Immature natural killer cell (primary cell): ENCODE data around the gene LRRC8A. TPM values are rescaled to one million over a fixed set of nuclear protein-coding genes. Genes with fewer than 3 reads are reported as not detected.

Experiments
- DNase-seq, 3 donors: peaks; one replicate each; pipeline ENCODE4 v3.0.0; 2022; ENCODE audit warnings: mixed read lengths in 1 of 3
- H3K27ac Mint-ChIP-seq, 6 donors: one replicate each; pipeline ENCODE4 v1.8.0; 2020; ENCODE audit warnings: mixed read lengths in 6 of 6, mild to moderate bottlenecking in 5 of 6, inconsistent platforms in 4 of 6, moderate library complexity in 3 of 6
- H3K27me3 Mint-ChIP-seq, 3 donors: one replicate each; pipeline ENCODE4 v1.8.0; 2020 to 2021; ENCODE audit warnings: low read depth in 3 of 3, mild to moderate bottlenecking in 3 of 3, mixed read lengths in 3 of 3, moderate library complexity in 3 of 3, inconsistent platforms in 1 of 3
- H3K36me3 Mint-ChIP-seq, 3 donors: one replicate each; pipeline ENCODE4 v1.8.0; 2020; ENCODE audit warnings: mixed read lengths in 3 of 3, inconsistent platforms in 2 of 3, mild to moderate bottlenecking in 2 of 3
- H3K4me1 Mint-ChIP-seq, 2 donors: one replicate each; pipeline ENCODE4 v1.8.0; 2020; ENCODE audit warnings: inconsistent platforms in 2 of 2, mild to moderate bottlenecking in 2 of 2, mixed read lengths in 2 of 2, moderate library complexity in 1 of 2
- H3K4me3 Mint-ChIP-seq, 5 donors: one replicate each; pipeline ENCODE4 v1.8.0; 2020; ENCODE audit warnings: mild to moderate bottlenecking in 5 of 5, mixed read lengths in 5 of 5, inconsistent platforms in 3 of 5, moderate library complexity in 3 of 5
- H3K9me3 Mint-ChIP-seq, 6 donors: one replicate each; pipeline ENCODE4 v1.8.0; 2020; ENCODE audit warnings: mild to moderate bottlenecking in 6 of 6, mixed read lengths in 6 of 6, inconsistent platforms in 4 of 6, moderate library complexity in 3 of 6
- polyA plus RNA-seq, 3 donors: library from polyadenylated mRNA; unstranded; fragments of 300-500 nt; fragmentation: Illumina TruSeq; gene quantifications; one replicate each; pipeline ENCODE4 v1.2.3, GENCODE V29; 2021

The LRRC8A gene
- polyA plus RNA-seq, 3 donors from 2014 or later = 29.3 to 98.2 (median 34.6) TPM

- Mint-ChIP-seq H3K4me1 (peaks cover 76 to 79% of the 10 kb centered on the region in 2 donors), H3K27ac (peak overlapping the region; percentile 73 to 88 (median 83)), H3K4me3 (peak overlapping the region in 4 of 5 donors; percentile 46 to 99 (median 68)), H3K36me3 (peaks cover 3 to 15% (median 5%) of the 10 kb centered on the region in 3 donors), H3K9me3 (no peaks in the 10 kb centered on the region), H3K27me3 (peaks cover 7 to 8% (median 8%) of the 10 kb centered on the region in 3 donors)
- no peak for DNase-seq
These were observed 3.4 kb downstream of the LRRC8A start for GRCh38 chr9:128885376-128885775.

DNA sequence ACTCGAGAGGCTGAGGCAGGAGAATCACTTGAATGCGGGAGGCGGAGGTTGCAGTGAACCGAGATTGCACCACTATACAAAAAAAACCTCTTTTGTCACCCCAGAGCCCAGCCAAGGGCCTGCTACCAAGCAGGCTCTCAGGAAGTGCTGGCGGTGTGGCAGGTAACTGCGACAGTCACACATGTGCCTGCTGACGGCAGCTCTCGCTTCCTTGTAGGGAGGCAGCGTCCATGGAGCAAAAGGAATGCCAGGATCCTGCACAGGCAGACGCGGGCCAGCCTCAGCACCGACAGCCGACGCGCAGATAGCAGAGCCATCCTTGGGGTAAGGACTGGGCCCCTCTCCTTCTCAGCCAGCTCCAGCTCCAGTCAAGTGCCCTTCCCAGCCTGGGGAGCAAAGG, 3.9 kb downstream of the LRRC8A start:
- Mint-ChIP-seq H3K27ac (peak overlapping the region; percentile 58 to 88 (median 83)), H3K4me1 (peaks cover 72 to 75% of the 10 kb centered on the region in 2 donors), H3K36me3 (peaks cover 3 to 18% (median 5%) of the 10 kb centered on the region in 3 donors), H3K4me3 (peak overlapping the region in 2 of 5 donors; percentile 50 to 65), H3K9me3 (no peaks in the 10 kb centered on the region), H3K27me3 (peaks cover 6 to 7% (median 6%) of the 10 kb centered on the region in 3 donors)
- DNase-seq = no peak

DNA sequence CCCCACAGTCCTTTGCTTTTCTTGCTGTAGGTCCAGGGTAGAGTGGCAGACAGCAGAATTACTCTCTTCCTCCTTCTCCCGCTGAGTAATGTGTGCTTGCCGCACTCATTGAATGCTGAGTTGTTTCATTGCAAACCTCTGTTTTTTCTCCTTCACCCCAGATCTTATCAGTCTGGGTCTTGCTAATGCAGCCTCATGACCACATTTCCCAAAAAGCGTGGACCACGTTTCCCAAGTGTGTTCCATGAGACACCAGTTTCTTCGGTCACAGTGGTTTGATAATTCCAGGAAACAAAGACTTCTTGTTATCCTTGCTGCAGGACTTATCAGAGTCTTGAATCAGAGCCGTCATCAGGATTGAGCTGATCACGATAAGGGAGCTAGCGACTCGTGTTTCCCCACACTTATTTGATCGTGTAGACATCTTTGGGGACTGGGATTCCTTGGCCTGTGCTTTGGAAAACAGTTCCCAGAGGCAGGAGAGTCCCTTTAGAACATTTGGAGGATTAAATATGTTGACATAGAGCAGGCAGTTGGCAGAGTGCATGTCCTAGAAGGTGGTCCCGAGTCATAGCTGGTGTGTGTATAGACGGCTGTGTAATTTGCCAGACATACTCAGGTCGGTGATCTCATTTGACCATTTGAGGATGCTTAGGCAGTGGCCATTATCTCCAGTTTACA, 4.4 kb downstream of the LRRC8A start:
- peak overlapping the region; percentile 39 to 88 (median 73) for H3K27ac Mint-ChIP-seq
- H3K4me3 Mint-ChIP-seq = peak overlapping the region in 2 of 5 donors; percentile 50 to 65
- peaks cover 3 to 18% (median 5%) of the 10 kb centered on the region in 3 donors for H3K36me3 Mint-ChIP-seq
- DNase-seq = no peak
- no peaks in the 10 kb centered on the region for H3K9me3 Mint-ChIP-seq
- H3K27me3 Mint-ChIP-seq = peaks cover 6 to 7% (median 6%) of the 10 kb centered on the region in 3 donors
- peaks cover 70% of the 10 kb centered on the region in 2 donors for H3K4me1 Mint-ChIP-seq

- peak overlapping the region in 1 of 5 donors; percentile 1 for H3K4me3 Mint-ChIP-seq
- peaks cover 2 to 4% (median 3%) of the 10 kb centered on the region in 3 donors for H3K27me3 Mint-ChIP-seq
- H3K27ac Mint-ChIP-seq = peak overlapping the region in 2 of 6 donors; percentile 39 to 58
- peaks cover 5 to 18% (median 6%) of the 10 kb centered on the region in 3 donors for H3K36me3 Mint-ChIP-seq
- H3K4me1 Mint-ChIP-seq = peaks cover 70 to 71% of the 10 kb centered on the region in 2 donors
- no peaks in the 10 kb centered on the region for H3K9me3 Mint-ChIP-seq
- DNase-seq = no peak
These were observed 5.1 kb downstream of the LRRC8A start for GRCh38 chr9:128887049-128887448.

- H3K36me3 Mint-ChIP-seq = peaks cover 5 to 18% (median 6%) of the 10 kb centered on the region in 3 donors
- DNase-seq = no peak
- H3K9me3 Mint-ChIP-seq = no peaks in the 10 kb centered on the region
- H3K27me3 Mint-ChIP-seq = peaks cover 0 to under 1% (median 0%) of the 10 kb centered on the region in 3 donors
- H3K27ac Mint-ChIP-seq = peak overlapping the region in 5 of 6 donors; percentile 30 to 71 (median 66)
- no peak overlapping the region for H3K4me3 Mint-ChIP-seq
- peaks cover 71 to 77% of the 10 kb centered on the region in 2 donors for H3K4me1 Mint-ChIP-seq
These were observed 6.0 kb downstream of the LRRC8A start for GRCh38 chr9:128887914-128888350.

GRCh38 chr9:128891321-128892220, 9.6 kb downstream of the LRRC8A start:
- Mint-ChIP-seq H3K27ac (peak overlapping the region; percentile 83 to 93 (median 90)), H3K36me3 (peaks cover 10 to 20% (median 20%) of the 10 kb centered on the region in 3 donors), H3K27me3 (peaks cover 0 to 6% (median 2%) of the 10 kb centered on the region in 3 donors), H3K9me3 (no peaks in the 10 kb centered on the region), H3K4me3 (peak overlapping the region; percentile 40 to 67 (median 57)), H3K4me1 (peaks cover 64 to 73% of the 10 kb centered on the region in 2 donors)
- DNase-seq = no peak

DNA sequence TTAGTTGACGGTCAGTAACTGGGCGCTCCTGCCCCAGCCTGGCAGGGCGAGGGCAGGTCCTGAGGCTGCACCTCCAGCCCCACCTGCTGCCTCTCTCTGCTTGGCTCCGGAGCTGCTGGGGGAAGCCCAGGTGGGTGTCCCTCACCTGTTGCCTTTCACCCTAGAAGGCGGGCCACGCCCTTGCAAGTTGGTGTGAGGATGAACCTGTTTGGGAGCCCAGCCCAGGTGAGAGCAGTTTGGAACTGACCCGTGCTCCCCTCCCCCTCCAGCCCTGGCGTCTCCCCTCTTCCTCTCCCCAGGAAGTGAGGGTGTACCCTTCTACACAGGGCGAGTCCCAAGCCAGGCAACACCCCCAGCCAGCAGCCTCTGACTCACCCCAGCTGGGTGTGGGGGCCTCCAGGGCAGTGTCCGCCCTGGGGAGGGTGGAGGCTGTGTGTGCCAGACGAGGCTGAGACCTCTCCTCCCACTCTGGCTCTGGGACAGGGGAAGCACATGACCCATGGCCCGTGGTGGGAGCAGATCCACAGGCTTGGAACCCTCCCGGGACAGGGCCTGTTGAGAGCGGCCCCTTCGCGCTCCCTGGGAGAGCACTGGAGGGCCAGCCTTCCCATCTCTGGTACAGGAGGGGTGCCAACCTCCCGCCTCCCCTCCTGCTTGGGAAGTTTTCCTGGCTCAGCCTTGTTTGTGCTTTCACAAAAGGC, 10.4 kb downstream of the LRRC8A start:
- Mint-ChIP-seq H3K36me3 (peaks cover 10 to 24% (median 22%) of the 10 kb centered on the region in 3 donors), H3K4me1 (peaks cover 65 to 76% of the 10 kb centered on the region in 2 donors), H3K9me3 (no peaks in the 10 kb centered on the region), H3K27ac (peak overlapping the region; percentile 83 to 95 (median 92)), H3K4me3 (peak overlapping the region; percentile 26 to 74 (median 62)), H3K27me3 (peaks cover 0 to 6% (median 2%) of the 10 kb centered on the region in 3 donors)
- DNase-seq = peak; percentile 46 to 52 (median 49)

DNA sequence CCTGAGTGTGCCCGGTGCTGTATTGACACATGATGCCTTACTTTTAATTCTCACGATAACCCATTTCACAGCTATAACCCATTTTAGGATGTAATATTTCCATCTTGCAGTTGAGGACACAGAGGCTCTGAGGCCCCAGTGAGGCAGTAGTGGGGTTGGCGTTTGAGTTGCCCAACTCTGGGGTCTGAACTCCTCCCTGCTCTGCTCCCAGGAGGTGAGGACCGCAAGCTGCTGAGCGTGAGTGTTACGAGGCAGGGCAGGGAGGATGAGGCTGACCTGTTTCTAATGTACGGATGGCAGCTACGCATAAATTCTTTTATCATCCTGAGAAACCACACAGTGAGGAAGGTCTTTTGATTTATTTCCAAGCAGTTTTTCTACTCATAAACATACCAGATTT, 11.4 kb downstream of the LRRC8A start:
- H3K36me3 Mint-ChIP-seq = peaks cover 10 to 28% (median 22%) of the 10 kb centered on the region in 3 donors
- H3K4me1 Mint-ChIP-seq = peaks cover 64 to 76% of the 10 kb centered on the region in 2 donors
- no peaks in the 10 kb centered on the region for H3K9me3 Mint-ChIP-seq

DNA sequence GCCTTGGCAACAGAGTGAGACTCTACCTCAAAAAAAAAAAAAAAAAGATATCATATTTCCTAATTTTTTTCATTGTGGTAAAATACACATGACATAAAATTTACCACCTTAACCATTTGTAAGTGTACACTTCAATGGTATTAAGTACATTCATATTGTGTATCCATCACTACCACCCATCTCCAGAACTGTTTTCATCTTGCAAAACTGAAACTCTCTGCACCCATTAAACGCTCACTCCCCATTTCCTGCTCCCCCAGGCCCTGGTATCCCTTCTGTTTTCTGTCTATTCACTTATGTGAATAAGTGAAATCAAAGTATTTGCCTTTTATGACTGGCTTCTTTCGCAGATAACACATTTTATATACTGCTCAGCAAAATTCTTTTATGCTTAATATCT, 12.8 kb downstream of the LRRC8A start:
- peaks cover 69 to 81% of the 10 kb centered on the region in 2 donors for H3K4me1 Mint-ChIP-seq
- peak overlapping the region; percentile 78 to 91 (median 86) for H3K27ac Mint-ChIP-seq
- H3K27me3 Mint-ChIP-seq = peaks cover 2 to 10% (median 4%) of the 10 kb centered on the region in 3 donors
- peak in 2 of 3 donors; percentile 35 to 43 for DNase-seq
- H3K36me3 Mint-ChIP-seq = peaks cover 10 to 35% (median 20%) of the 10 kb centered on the region in 3 donors
- H3K4me3 Mint-ChIP-seq = peak overlapping the region; percentile 31 to 72 (median 61)
- no peaks in the 10 kb centered on the region for H3K9me3 Mint-ChIP-seq

More for the DNA sequence above, 11.4 kb downstream of the LRRC8A start:
- Mint-ChIP-seq H3K27me3 (peaks cover 0 to 6% (median 2%) of the 10 kb centered on the region in 3 donors), H3K27ac (peak overlapping the region; percentile 83 to 95 (median 92)), H3K4me3 (peak overlapping the region; percentile 44 to 76 (median 74))
- DNase-seq = no peak

- H3K27ac Mint-ChIP-seq = peak overlapping the region; percentile 78 to 91 (median 86)
- peaks cover 77 to 87% of the 10 kb centered on the region in 2 donors for H3K4me1 Mint-ChIP-seq
- DNase-seq = no peak
- H3K36me3 Mint-ChIP-seq = peaks cover 10 to 36% (median 17%) of the 10 kb centered on the region in 3 donors
- H3K27me3 Mint-ChIP-seq = peaks cover 2 to 10% (median 4%) of the 10 kb centered on the region in 3 donors
- H3K4me3 Mint-ChIP-seq = peak overlapping the region in 4 of 5 donors; percentile 33 to 72 (median 62)
- no peaks in the 10 kb centered on the region for H3K9me3 Mint-ChIP-seq
These were observed 13.6 kb downstream of the LRRC8A start for GRCh38 chr9:128895556-128895955.

DNA sequence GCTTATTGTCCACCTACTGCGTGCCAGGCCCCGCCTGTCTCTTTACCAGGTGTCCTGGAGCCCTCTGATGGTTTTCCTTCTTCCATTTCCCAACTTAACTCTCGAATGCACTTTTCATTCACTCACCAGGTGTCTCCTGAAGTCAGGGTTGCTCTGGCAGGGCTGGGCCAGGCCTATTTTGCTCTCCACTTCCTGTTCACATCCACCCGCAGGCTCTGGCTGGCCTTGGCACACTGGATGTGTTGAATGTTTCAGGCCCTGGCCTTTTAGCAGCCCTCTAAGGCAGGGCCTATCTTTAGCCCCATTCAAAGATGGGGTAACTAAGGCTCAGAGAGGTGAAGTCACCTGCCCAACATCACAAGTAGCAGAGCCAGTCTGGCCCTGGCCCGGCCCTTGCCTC, 16.4 kb downstream of the LRRC8A start:
- Mint-ChIP-seq H3K4me1 (peaks cover 86 to 91% of the 10 kb centered on the region in 2 donors), H3K4me3 (peak overlapping the region; percentile 57 to 79 (median 73)), H3K9me3 (no peaks in the 10 kb centered on the region), H3K27me3 (peaks cover 4 to 13% (median 12%) of the 10 kb centered on the region in 3 donors), H3K36me3 (peaks cover 8 to 34% (median 13%) of the 10 kb centered on the region in 3 donors), H3K27ac (peak overlapping the region; percentile 93 to 97 (median 96))
- DNase-seq = no peak

- no peak for DNase-seq
- peaks cover 88 to 93% of the 10 kb centered on the region in 2 donors for H3K4me1 Mint-ChIP-seq
- H3K27me3 Mint-ChIP-seq = peaks cover 4 to 13% (median 10%) of the 10 kb centered on the region in 3 donors
- no peaks in the 10 kb centered on the region for H3K9me3 Mint-ChIP-seq
- H3K36me3 Mint-ChIP-seq = peaks cover 5 to 31% (median 12%) of the 10 kb centered on the region in 3 donors
- peak overlapping the region; percentile 57 to 82 (median 74) for H3K4me3 Mint-ChIP-seq
- H3K27ac Mint-ChIP-seq = peak overlapping the region; percentile 93 to 97 (median 96)
These were observed 17.1 kb downstream of the LRRC8A start for GRCh38 chr9:128898845-128899565.
